GM12878 (cell line): ENCODE data around the gene FAF1. TPM values are rescaled to one million over a fixed set of nuclear protein-coding genes. Genes with fewer than 3 reads are reported as not detected.

ENCODE experiments used
- ATAC-seq: fragments of 200-7000 bp; cut with Tn5 transposase; 3 replicates; pipeline ENCODE4 v1.9.1; 2020; ENCODE audit warnings: mild to moderate bottlenecking, moderate library complexity
- BruUV-seq: library from RNA; stranded (reverse); fragments of 400-500 nt; replicated peaks from 2 replicates; lab custom pipeline; 2021; lab: Mats Ljungman, UMichigan
- CTCF ChIA-PET: fragments of 300-600 bp; sonication (Branson Sonifier 250); formaldehyde crosslinking; extraction: SDS; loops from one replicate; lab custom pipeline; 2021; ENCODE audit warnings: inconsistent platforms; lab: Yijun Ruan, JAX
- POLR2A ChIA-PET: fragments of 350-600 bp; formaldehyde crosslinking; extraction: SDS; loops from one replicate; lab custom pipeline; 2021; ENCODE audit warnings: inconsistent platforms; lab: Charles Lee
- RAD21 ChIA-PET: fragments of 300-600 bp; sonication (Branson Sonifier 250); formaldehyde crosslinking; loops from one replicate; lab custom pipeline; 2023; ENCODE audit warnings: antibody characterized with exemption; ENCODE audit not compliant: unreplicated experiment; lab: Charles Lee
- SMC1A ChIA-PET: fragments of 300-600 bp; sonication (Branson Sonifier 250); formaldehyde crosslinking; loops from one replicate; lab custom pipeline; 2023; ENCODE audit not compliant: unreplicated experiment, uncharacterized antibody; lab: Charles Lee
- DNase-seq: peaks from one replicate; pipeline ENCODE4 v3.0.0-alpha.2; 2011; ENCODE audit warnings: low read depth, low spot score
- FAIRE-seq: peaks from 3 replicates; lab custom pipeline; 2011; peaks lifted over from hg19 to GRCh38; lab: Jason Lieb, UNC
- H2AFZ ChIP-seq: 2 replicates; pipeline ENCODE4 v1.6.0; 2011; ENCODE audit warnings: low read depth, low read length, control low read depth; ENCODE audit not compliant: control insufficient read depth
- H3K27ac ChIP-seq: 2 replicates; pipeline ENCODE4 v1.5.1; 2011; ENCODE audit warnings: control low read depth; ENCODE audit not compliant: control insufficient read depth, insufficient read depth
- H3K27me3 ChIP-seq, 2 experiments: replicated peaks in 1 of 2; 2 replicates each; pipeline versions ENCODE4 v1.6.0 to v1.6.1; 2011; ENCODE audit warnings: low read length in 1 of 2; ENCODE audit not compliant: control insufficient read depth in 2 of 2, insufficient read depth in 2 of 2
- H3K36me3 ChIP-seq, 2 experiments: 2 replicates each; pipeline ENCODE4 v1.5.1; 2011; ENCODE audit warnings: low read length in 1 of 2; ENCODE audit not compliant: control insufficient read depth in 2 of 2, insufficient read depth in 2 of 2
- H3K4me1 ChIP-seq: 2 replicates; pipeline ENCODE4 v1.6.1; 2011; ENCODE audit warnings: mild to moderate bottlenecking, low read length, moderate library complexity, mixed read lengths; ENCODE audit not compliant: control insufficient read depth, insufficient read depth
- H3K4me2 ChIP-seq: 2 replicates; pipeline ENCODE4 v1.6.0; 2011; ENCODE audit warnings: control low read depth; ENCODE audit not compliant: control insufficient read depth, insufficient read depth
- H3K4me3 ChIP-seq: fragments of 200-600 bp; sonication (generic); 2 replicates; pipeline ENCODE4 v1.5.1; 2016
- H3K79me2 ChIP-seq: 2 replicates; pipeline ENCODE4 v1.6.0; 2011; ENCODE audit warnings: low read length; ENCODE audit not compliant: control insufficient read depth, insufficient read depth
- H3K9ac ChIP-seq: 2 replicates; pipeline ENCODE4 v1.8.0; 2011; ENCODE audit warnings: low read length, control low read depth, mixed read lengths; ENCODE audit not compliant: control insufficient read depth, insufficient read depth
- H3K9me3 ChIP-seq: replicated peaks from 3 replicates; pipeline ENCODE4 v1.5.1; 2011; ENCODE audit warnings: mild to moderate bottlenecking, low read length; ENCODE audit not compliant: control insufficient read depth, insufficient read depth
- H4K20me1 ChIP-seq: 2 replicates; pipeline ENCODE4 v1.6.0; 2011; ENCODE audit not compliant: control insufficient read depth, insufficient read depth
- BHLHE40 ChIP-seq, 2 experiments: fragments of 450-650 bp in 1 of 2; IDR thresholded peaks; 2 replicates each; pipeline ENCODE4 v1.6.1; 2011 to 2017; ENCODE audit warnings: low read depth in 2 of 2, borderline replicate concordance in 1 of 2, improper control_type of control experiment in 1 of 2, low read length in 1 of 2, mild to moderate bottlenecking in 1 of 2
- BMI1 ChIP-seq: fragments of 450-650 bp; IDR thresholded peaks from 2 replicates; pipeline ENCODE4 v1.6.1; 2016; ENCODE audit warnings: mild to moderate bottlenecking, moderate library complexity, borderline replicate concordance
- E2F8 ChIP-seq: fragments of 450-650 bp; IDR thresholded peaks from 2 replicates; pipeline ENCODE4 v1.6.1; 2018; ENCODE audit warnings: mild to moderate bottlenecking, low read depth, moderate library complexity; ENCODE audit not compliant: partially characterized antibody
- EP300 ChIP-seq, 2 experiments: fragments of 150-350 bp in 1 of 2; IDR thresholded peaks; 2 replicates each; pipeline ENCODE4 v1.6.1; 2011 to 2012; ENCODE audit warnings: low read depth in 2 of 2, low read length in 2 of 2, borderline replicate concordance in 1 of 2, improper control_type of control experiment in 1 of 2, inconsistent platforms in 1 of 2; ENCODE audit not compliant: control insufficient read depth in 1 of 2
- ETV6 ChIP-seq, 2 experiments: fragments of 450-650 bp in 1 of 2; IDR thresholded peaks in 1 of 2; conservative IDR thresholded peaks in 1 of 2; 2 replicates each; pipeline ENCODE4 v1.6.1; 2014; ENCODE audit warnings: antibody characterized with exemption in 1 of 2, borderline replicate concordance in 1 of 2, low read depth in 1 of 2, mild to moderate bottlenecking in 1 of 2, moderate library complexity in 1 of 2
- HSF1 ChIP-seq: fragments of 150-350 bp; IDR thresholded peaks from 2 replicates; pipeline ENCODE4 v1.6.1; 2014; ENCODE audit warnings: mild to moderate bottlenecking, low read depth, low read length
- JUNB ChIP-seq: IDR thresholded peaks from 2 replicates; pipeline ENCODE4 v1.6.1; 2016; ENCODE audit warnings: antibody characterized with exemption, mild to moderate bottlenecking
- JUND ChIP-seq: IDR thresholded peaks from 2 replicates; pipeline ENCODE4 v1.6.1; 2012; ENCODE audit warnings: low read depth, mild to moderate bottlenecking, low read length, improper control_type of control experiment, moderate library complexity
- KLF5 ChIP-seq: fragments of 450-650 bp; IDR thresholded peaks from 2 replicates; pipeline ENCODE4 v1.6.1; 2014; ENCODE audit warnings: mild to moderate bottlenecking; ENCODE audit not compliant: partially characterized antibody
- MAX ChIP-seq: IDR thresholded peaks from 2 replicates; pipeline ENCODE4 v1.6.1; 2012; ENCODE audit warnings: low read depth, low read length, improper control_type of control experiment
- MLLT1 ChIP-seq: fragments of 450-650 bp; IDR thresholded peaks from 2 replicates; pipeline ENCODE4 v1.6.1; 2016; ENCODE audit warnings: mild to moderate bottlenecking
- RB1 ChIP-seq: fragments of 450-650 bp; formaldehyde crosslinking; IDR thresholded peaks from 2 replicates; pipeline ENCODE4 v1.6.1; 2017; ENCODE audit warnings: mild to moderate bottlenecking, borderline replicate concordance
- RFX5 ChIP-seq: IDR thresholded peaks from 2 replicates; pipeline ENCODE4 v1.6.1; 2011; ENCODE audit warnings: low read depth, low read length, improper control_type of control experiment
- SPI1 ChIP-seq: IDR thresholded peaks from 2 replicates; pipeline ENCODE4 v1.6.1; 2011; ENCODE audit warnings: low read depth, mild to moderate bottlenecking, low read length, moderate library complexity, borderline replicate concordance; ENCODE audit not compliant: insufficient read depth
- TAF1 ChIP-seq: IDR thresholded peaks from 2 replicates; pipeline ENCODE4 v1.6.1; 2011; ENCODE audit warnings: mild to moderate bottlenecking, low read depth, low read length, borderline replicate concordance
- YY1 ChIP-seq: IDR thresholded peaks from 2 replicates; pipeline ENCODE4 v1.6.1; 2011; ENCODE audit warnings: low read depth, mild to moderate bottlenecking, low read length
- WGBS: methylation state at CpG from one replicate; pipeline ENCODE4 v1.1.6; 2016; ENCODE audit warnings: low lambda C conversion rate; ENCODE audit not compliant: insufficient replicate concordance, insufficient coverage; ENCODE audit errors: missing lambda C conversion rate; 5-methylcytosine and 5-hydroxymethylcytosine counted together
- in situ Hi-C: fragments of 300-500 bp; cut with MboI; formaldehyde crosslinking; loops from 9 replicates; pipeline ENCODE4 v1.14.3; 2018; ENCODE audit warnings: mixed read lengths
- intact Hi-C: fragments of 100-400 bp; cut with micrococcal nuclease; formaldehyde crosslinking; loops from one replicate; pipeline ENCODE4 v1.14.2; 2022; ENCODE audit not compliant: unreplicated experiment
- polyA plus RNA-seq, 11 experiments: library from polyadenylated mRNA; depleted of rRNA in 4 of 11; unstranded in 6 of 11; stranded (reverse) in 5 of 11; fragments of >200 nt; fragmentation: Nextera tagmentation in 4 of 11; fragmentation: Illumina TruSeq in 1 of 11; extraction: Ambion mirVana in 4 of 11; extraction: Trizol in 1 of 11; gene quantifications; 1 replicate in 1 of 11; 2 replicates in 10 of 11; pipeline versions ENCODE4 v1.2.1 to v1.2.3, GENCODE V29; 2011 to 2016; ENCODE audit warnings: inconsistent platforms in 2 of 11, missing spikeins in 2 of 11, low read depth in 1 of 11
- total RNA-seq, 4 experiments: library from RNA; depleted of rRNA in 3 of 4; stranded (reverse); fragments of >200 nt in 3 of 4; fragmentation: Illumina TruSeq in 1 of 4; extraction: Trizol in 1 of 4; gene quantifications; 2 replicates each; pipeline versions ENCODE4 v1.2.1 to v1.2.3, GENCODE V29; 2013 to 2021

Gene FAF1
- total and polyA plus RNA-seq, 10 of the 15 experiments (the other 5 are each of a cell fraction or from before 2014, with no cell fraction given) = 8.6 to 54.5 (median 23.7) TPM

- TF ChIP-seq JUND (no peak), TAF1 (no peak)
These were observed 6.9 kb upstream of the FAF1 start (continued) for GRCh38 chr1:50966991-50967390.

GRCh38 chr1:50964863-50965262 lies 4.8 kb upstream of the FAF1 start:
- ATAC-seq (no peak), DNase-seq (no peak), FAIRE-seq (no peak)
- no TSS peak for BruUV-seq
- CTCF ChIA-PET = no interaction called here
- Histone ChIP-seq H2AFZ (no peak overlapping the region), H3K79me2 (peaks cover 16% of the 10 kb centered on the region), H3K36me3 (no peaks in the 10 kb centered on the region), H3K9ac (no peak overlapping the region), H3K4me2 (no peak overlapping the region), H3K27me3 (no peaks in the 10 kb centered on the region), H3K4me3 (no peak overlapping the region), H3K9me3 (no peaks in the 10 kb centered on the region), H4K20me1 (no peaks in the 10 kb centered on the region), H3K27ac (no peak overlapping the region), H3K4me1 (no peaks in the 10 kb centered on the region; the same call in 1 of the 2 replicates)
- SMC1A ChIA-PET = no interaction called here
- RAD21 ChIA-PET = no interaction called here
- 87% methylated on average over 11 of the region's 11 CpGs for WGBS
- intact Hi-C loops = loop anchor here (5.0 kb wide), 1 partner anchor 33 kb away; no protein-coding TSS in a partner anchor
- POLR2A ChIA-PET = no interaction called here
- in situ Hi-C loops = no loop called here
- no peak for TF ChIP-seq KLF5
- TF ChIP-seq ETV6 (conservative IDR thresholded peaks at IDR 0.05 in 1 of 2, IDR thresholded peaks at IDR 0.05 in 1 of 2; ENCODE audit: borderline replicate concordance in 1 of 2, low read depth in 1 of 2) = no peak
- TF ChIP-seq JUNB = no peak
- no peak for TF ChIP-seq MLLT1
- no peak for TF ChIP-seq YY1
- TF ChIP-seq EP300 (IDR thresholded peaks at IDR 0.05; ENCODE audit: borderline replicate concordance in 1 of 2, control insufficient read depth in 1 of 2, low read depth in 2 of 2, low read length in 2 of 2) = no peak
- TF ChIP-seq SPI1 = no peak
- TF ChIP-seq RB1 = no peak
- TF ChIP-seq BMI1 = no peak
- TF ChIP-seq BHLHE40 (IDR thresholded peaks at IDR 0.05; ENCODE audit: borderline replicate concordance in 1 of 2, low read depth in 2 of 2, low read length in 1 of 2) = no peak
- no peak for TF ChIP-seq RFX5
- no peak for TF ChIP-seq MAX
- TF ChIP-seq E2F8 = no peak
- TF ChIP-seq HSF1 = no peak
